OCI-LY7 (cell line): ENCODE data around the gene NR1H2. TPM values are rescaled to one million over a fixed set of nuclear protein-coding genes. Genes with fewer than 3 reads are reported as not detected.

Experiments used
- BruUV-seq: library from RNA; stranded (reverse); fragments of 400-500 nt; replicated peaks from 2 replicates; lab custom pipeline; 2021; lab: Mats Ljungman, UMichigan
- CTCF ChIA-PET: fragments of 300-600 bp; sonication (Branson Sonifier 250); formaldehyde crosslinking; loops from one replicate; lab custom pipeline; 2022; ENCODE audit warnings: antibody characterized with exemption; ENCODE audit not compliant: unreplicated experiment; lab: Charles Lee
- POLR2A ChIA-PET: fragments of 300-600 bp; sonication (Branson Sonifier 250); formaldehyde crosslinking; loops from one replicate; lab custom pipeline; 2022; ENCODE audit warnings: antibody characterized with exemption; lab: Charles Lee
- DNase-seq: peaks from one replicate; pipeline ENCODE4 v3.0.0-alpha.2; 2015; ENCODE audit warnings: low spot score
- H2AFZ ChIP-seq: fragments of 200-600 bp; sonication (generic), shearing (Covaris generic); 2 replicates; pipeline ENCODE4 v1.6.1; 2014; ENCODE audit warnings: mild to moderate bottlenecking, antibody characterized with exemption, low read length, moderate library complexity
- H3K27ac ChIP-seq: fragments of 200-600 bp; sonication (generic); 2 replicates; pipeline ENCODE4 v1.5.1; 2014; ENCODE audit warnings: mixed run types, low read depth, mild to moderate bottlenecking, moderate library complexity, low read length, inconsistent platforms; ENCODE audit not compliant: poor library complexity, severe bottlenecking
- H3K36me3 ChIP-seq: fragments of 200-600 bp; sonication (generic); 2 replicates; pipeline ENCODE4 v1.6.1; 2014; ENCODE audit warnings: mild to moderate bottlenecking, antibody characterized with exemption, low read length, moderate library complexity, mixed read lengths; ENCODE audit not compliant: insufficient read depth
- H3K4me1 ChIP-seq: fragments of 200-600 bp; sonication (generic); 2 replicates; pipeline ENCODE4 v1.5.1; 2014; ENCODE audit warnings: mild to moderate bottlenecking, low read length; ENCODE audit not compliant: insufficient read depth, poor library complexity, severe bottlenecking
- H3K4me2 ChIP-seq: fragments of 200-600 bp; sonication (generic); 2 replicates; pipeline ENCODE4 v1.6.1; 2014; ENCODE audit warnings: mild to moderate bottlenecking, low read length
- H3K4me3 ChIP-seq: fragments of 200-600 bp; sonication (generic); 2 replicates; pipeline ENCODE4 v1.5.1; 2014; ENCODE audit warnings: mild to moderate bottlenecking, low read depth, low read length; ENCODE audit not compliant: poor library complexity, severe bottlenecking
- H3K79me2 ChIP-seq: fragments of 200-600 bp; sonication (generic); 2 replicates; pipeline ENCODE4 v1.6.1; 2016; ENCODE audit warnings: low read depth, mild to moderate bottlenecking, low read length, moderate library complexity, mixed read lengths; ENCODE audit not compliant: insufficient read depth
- H3K9me2 ChIP-seq: fragments of 200-600 bp; sonication (generic); 2 replicates; pipeline ENCODE4 v1.6.1; 2016; ENCODE audit warnings: mild to moderate bottlenecking, low read length, mixed read lengths; ENCODE audit not compliant: insufficient read depth
- H3K9me3 ChIP-seq: fragments of 200-600 bp; sonication (generic); 2 replicates; pipeline ENCODE4 v1.6.1; 2014; ENCODE audit warnings: mild to moderate bottlenecking, mixed run types, low read length, mixed read lengths
- H4K20me1 ChIP-seq: fragments of 200-600 bp; sonication (generic); 2 replicates; pipeline ENCODE4 v1.6.1; 2014; ENCODE audit warnings: mild to moderate bottlenecking, antibody characterized with exemption, low read length, moderate library complexity, mixed read lengths; ENCODE audit not compliant: insufficient read depth
- EZH2phosphoT487 ChIP-seq: fragments of 200-600 bp; sonication (generic); IDR thresholded peaks from 2 replicates; pipeline ENCODE4 v1.6.1; 2018; ENCODE audit warnings: low read depth, borderline replicate concordance, mild to moderate bottlenecking, mixed run types, antibody characterized with exemption, low read length, moderate library complexity, mixed read lengths
- intact Hi-C: fragments of 100-400 bp; cut with micrococcal nuclease; formaldehyde crosslinking; loops from one replicate; pipeline ENCODE4 v1.10.0; 2022; ENCODE audit not compliant: unreplicated experiment
- total RNA-seq, 2 experiments: library from RNA; depleted of rRNA in 1 of 2; stranded (reverse); fragments of >200 nt in 1 of 2; shearing (Covaris generic) in 1 of 2; gene quantifications; 2 replicates each; pipeline ENCODE4 v1.2.3, GENCODE V29; 2014 to 2022
- TF ChIP-seq, protein P1 (sequence below): fragments of 200-600 bp; sonication (generic); conservative IDR thresholded peaks from 2 replicates; pipeline ENCODE4 v1.5.1; 2014; ENCODE audit warnings: mild to moderate bottlenecking, antibody characterized with exemption, low read length, moderate library complexity, mixed read lengths

The NR1H2 gene
- total RNA-seq, 2 experiments from 2014 or later = 41.2 to 65.7 TPM

DNA sequence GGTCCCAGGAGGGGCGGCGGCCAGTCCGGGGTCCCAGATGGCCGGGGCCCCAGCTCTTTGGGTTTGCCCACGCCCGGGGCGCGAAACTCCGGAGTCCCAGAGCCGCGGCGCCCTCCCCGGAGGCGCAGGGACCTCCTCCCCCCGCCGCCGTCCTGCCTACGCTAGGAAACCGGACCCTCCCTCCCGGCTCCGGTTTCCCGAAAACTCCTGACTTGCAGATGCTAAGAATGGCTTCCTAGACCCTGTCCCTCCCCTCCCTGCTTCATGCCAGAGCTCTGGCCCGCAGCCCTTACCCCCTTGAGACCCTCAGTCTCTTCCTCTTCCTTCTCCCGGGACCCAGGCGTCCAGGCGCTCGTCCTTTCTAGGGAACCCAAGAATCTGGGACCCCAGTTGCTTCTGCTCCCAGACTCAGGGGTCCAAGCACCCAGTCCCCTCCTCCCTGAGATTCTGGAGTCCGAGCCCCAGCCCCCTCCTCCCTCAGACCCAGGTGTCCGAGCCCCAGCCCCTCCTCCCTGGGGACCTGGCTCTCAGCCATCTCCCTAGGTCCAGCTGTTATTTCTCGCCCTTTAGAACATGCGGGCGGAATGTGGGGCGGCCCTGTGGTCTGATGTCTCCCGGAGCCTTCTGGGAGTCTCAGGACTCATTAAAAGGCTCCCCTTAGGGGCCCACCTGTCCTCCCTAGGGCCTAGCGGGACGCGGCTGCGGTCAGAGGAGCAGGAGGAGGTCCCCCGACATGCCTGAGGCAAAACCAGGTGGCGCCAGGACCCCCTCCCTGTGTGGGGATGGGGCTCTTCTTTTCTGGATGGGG, 56.2 kb downstream of the NR1H2 start, which contains the start of gene MYBPC2:
TSS of gene MYBPC2 (plus strand) at position 672 of the 808 bp plus-strand sequence. CDS start at position 734, 62 bp downstream.
- Histone ChIP-seq H3K4me1 (peaks cover 91% of the 10 kb centered on the region), H3K27ac (peak within 1 kb of the TSS; percentile 87), H3K9me3 (no peaks in the 10 kb centered on the region), H4K20me1 (no peaks in the 10 kb centered on the region), H3K9me2 (no peaks in the 10 kb centered on the region), H3K4me3 (peak within 1 kb of the TSS; percentile 68), H3K36me3 (peaks cover 22% of the 10 kb centered on the region), H3K4me2 (peak within 1 kb of the TSS; percentile 96), H3K79me2 (no peaks in the 10 kb centered on the region), H2AFZ (peak within 1 kb of the TSS; percentile 45; the same call in 1 of the 2 replicates)
- TF ChIP-seq, protein P1, sequence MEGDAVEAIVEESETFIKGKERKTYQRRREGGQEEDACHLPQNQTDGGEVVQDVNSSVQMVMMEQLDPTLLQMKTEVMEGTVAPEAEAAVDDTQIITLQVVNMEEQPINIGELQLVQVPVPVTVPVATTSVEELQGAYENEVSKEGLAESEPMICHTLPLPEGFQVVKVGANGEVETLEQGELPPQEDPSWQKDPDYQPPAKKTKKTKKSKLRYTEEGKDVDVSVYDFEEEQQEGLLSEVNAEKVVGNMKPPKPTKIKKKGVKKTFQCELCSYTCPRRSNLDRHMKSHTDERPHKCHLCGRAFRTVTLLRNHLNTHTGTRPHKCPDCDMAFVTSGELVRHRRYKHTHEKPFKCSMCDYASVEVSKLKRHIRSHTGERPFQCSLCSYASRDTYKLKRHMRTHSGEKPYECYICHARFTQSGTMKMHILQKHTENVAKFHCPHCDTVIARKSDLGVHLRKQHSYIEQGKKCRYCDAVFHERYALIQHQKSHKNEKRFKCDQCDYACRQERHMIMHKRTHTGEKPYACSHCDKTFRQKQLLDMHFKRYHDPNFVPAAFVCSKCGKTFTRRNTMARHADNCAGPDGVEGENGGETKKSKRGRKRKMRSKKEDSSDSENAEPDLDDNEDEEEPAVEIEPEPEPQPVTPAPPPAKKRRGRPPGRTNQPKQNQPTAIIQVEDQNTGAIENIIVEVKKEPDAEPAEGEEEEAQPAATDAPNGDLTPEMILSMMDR = no peak
- TF ChIP-seq EZH2phosphoT487 = no peak
- intact Hi-C loops = no loop called here
- BruUV-seq = no TSS peak
- peak; percentile 71 for DNase-seq
- ChIA-PET CTCF (no interaction called here), POLR2A (interaction anchor here (0.6 kb wide), 1 partner anchor 1762 kb away, joined by 4 read pairs; no protein-coding TSS in a partner anchor)

Other genes starting within 250 kb of the NR1H2 start
- gene IZUMO2, start 213.2 kb upstream of the NR1H2 start, total RNA-seq (2014; rRNA removed; shearing (Covaris generic)) = not detected in 2 replicates
- not detected in 2 replicates for gene IZUMO2, start 213.2 kb upstream of the NR1H2 start, total RNA-seq (2022)
- gene MYH14, start 172.8 kb upstream of the NR1H2 start, total RNA-seq (2014; rRNA removed; shearing (Covaris generic)) = not detected in 2 replicates
- gene MYH14, start 172.8 kb upstream of the NR1H2 start, total RNA-seq (2022) = not detected in 2 replicates
- 7.1 and 7.4 TPM in 2 replicates for gene KCNC3, start 47.1 kb upstream of the NR1H2 start, total RNA-seq (2014; rRNA removed; shearing (Covaris generic))
- 21.7 and 23.4 TPM in 2 replicates for gene KCNC3, start 47.1 kb upstream of the NR1H2 start, total RNA-seq (2022)
- gene NAPSA, start 10.8 kb upstream of the NR1H2 start, total RNA-seq (2014; rRNA removed; shearing (Covaris generic)) = 2.6 and 5.7 TPM in 2 replicates
- 15.7 and 30.1 TPM in 2 replicates for gene NAPSA, start 10.8 kb upstream of the NR1H2 start, total RNA-seq (2022)
- 147 and 233 TPM in 2 replicates for gene POLD1, start 7.9 kb downstream of the NR1H2 start, total RNA-seq (2014; rRNA removed; shearing (Covaris generic))
- gene POLD1, start 7.9 kb downstream of the NR1H2 start, total RNA-seq (2022) = 119 and 127 TPM in 2 replicates
- 122 and 145 TPM in 2 replicates for gene SPIB, start 42.5 kb downstream of the NR1H2 start, total RNA-seq (2014; rRNA removed; shearing (Covaris generic))
- gene SPIB, start 42.5 kb downstream of the NR1H2 start, total RNA-seq (2022) = 99.4 and 101 TPM in 2 replicates
- gene MYBPC2, start 56.4 kb downstream of the NR1H2 start, total RNA-seq (2014; rRNA removed; shearing (Covaris generic)) = 10.6 and 15.4 TPM in 2 replicates
- gene MYBPC2, start 56.4 kb downstream of the NR1H2 start, total RNA-seq (2022) = 22.2 and 28.2 TPM in 2 replicates
- gene EMC10, start 100.0 kb downstream of the NR1H2 start, total RNA-seq (2014; rRNA removed; shearing (Covaris generic)) = 44.4 and 45.2 TPM in 2 replicates
- 37.5 and 39.1 TPM in 2 replicates for gene EMC10, start 100.0 kb downstream of the NR1H2 start, total RNA-seq (2022)
- gene GARIN5A, start 100.4 kb downstream of the NR1H2 start, total RNA-seq (2014; rRNA removed; shearing (Covaris generic)) = 0.63 and 0.85 TPM in 2 replicates
- 0.59 and 1.00 TPM in 2 replicates for gene GARIN5A, start 100.4 kb downstream of the NR1H2 start, total RNA-seq (2022)
- gene JOSD2, start 134.7 kb downstream of the NR1H2 start, total RNA-seq (2014; rRNA removed; shearing (Covaris generic)) = 10.6 and 13.0 TPM in 2 replicates
- gene JOSD2, start 134.7 kb downstream of the NR1H2 start, total RNA-seq (2022) = 15.9 and 17.8 TPM in 2 replicates
- not detected in 2 replicates for gene ASPDH, start 137.5 kb downstream of the NR1H2 start, total RNA-seq (2014; rRNA removed; shearing (Covaris generic))
- gene ASPDH, start 137.5 kb downstream of the NR1H2 start, total RNA-seq (2022) = not detected in 2 replicates
- not detected in 2 replicates for gene LRRC4B, start 192.0 kb downstream of the NR1H2 start, total RNA-seq (2014; rRNA removed; shearing (Covaris generic))
- 0.29 TPM in 1 of 2 replicates, not detected in the other for gene LRRC4B, start 192.0 kb downstream of the NR1H2 start, total RNA-seq (2022)